Neuronal stem cell (in vitro differentiated cells): ENCODE measurements around the gene DMD.
"Not testable (repeated sequence)": the region's sequence is repeated elsewhere in the genome, so short reads cannot be mapped to it uniquely, and the experiment has no call there.

ENCODE experiments used
- DNase-seq: peaks from one replicate; pipeline ENCODE4 v3.0.0-alpha.2; 2013; ENCODE audit warnings: low spot score
- H2AFZ ChIP-seq: one replicate; pipeline ENCODE4 v1.6.1; 2013; ENCODE audit warnings: mild to moderate bottlenecking, low read length, inconsistent platforms
- H2AK5ac ChIP-seq: 2 replicates; pipeline ENCODE4 v1.6.1; 2013; ENCODE audit warnings: low read depth, mild to moderate bottlenecking, inconsistent platforms, low read length, moderate library complexity, mixed read lengths
- H2BK120ac ChIP-seq: 2 replicates; pipeline ENCODE4 v1.6.1; 2013; ENCODE audit warnings: low read depth, mild to moderate bottlenecking, inconsistent platforms, low read length, moderate library complexity, mixed read lengths
- H2BK12ac ChIP-seq: one replicate; pipeline ENCODE4 v1.6.1; 2013; ENCODE audit warnings: low read length, inconsistent platforms
- H2BK15ac ChIP-seq: 2 replicates; pipeline ENCODE4 v1.6.1; 2013; ENCODE audit warnings: mild to moderate bottlenecking, low read length, inconsistent platforms, mixed read lengths
- H2BK5ac ChIP-seq: one replicate; pipeline ENCODE4 v1.6.1; 2013; ENCODE audit warnings: inconsistent platforms, mild to moderate bottlenecking, low read length, moderate library complexity
- H3K14ac ChIP-seq: one replicate; pipeline ENCODE4 v1.6.1; 2013; ENCODE audit warnings: low read length, inconsistent platforms
- H3K18ac ChIP-seq: 2 replicates; pipeline ENCODE4 v1.6.1; 2013; ENCODE audit warnings: low read length, inconsistent platforms
- H3K23ac ChIP-seq: 2 replicates; pipeline ENCODE4 v1.6.1; 2013; ENCODE audit warnings: low read depth, mild to moderate bottlenecking, mixed read lengths, low read length, inconsistent platforms; ENCODE audit not compliant: poor library complexity
- H3K27ac ChIP-seq: replicated peaks from 3 replicates; pipeline ENCODE4 v1.5.1; 2013; ENCODE audit warnings: low read length, inconsistent platforms
- H3K27me3 ChIP-seq, 3 experiments: 2 replicates each; pipeline ENCODE4 v1.6.1; 2013; ENCODE audit warnings: low read length in 3 of 3, mild to moderate bottlenecking in 2 of 3, inconsistent platforms in 1 of 3, low read depth in 1 of 3, mixed read lengths in 1 of 3, moderate library complexity in 1 of 3; ENCODE audit not compliant: control insufficient read depth in 3 of 3, insufficient read depth in 3 of 3
- H3K36me3 ChIP-seq, 2 donors: replicated peaks in 1 of 2; 2 replicates each; pipeline ENCODE4 v1.6.1; 2013; ENCODE audit warnings: low read length in 2 of 2; ENCODE audit not compliant: control insufficient read depth in 2 of 2, insufficient read depth in 2 of 2
- H3K4ac ChIP-seq: 2 replicates; pipeline ENCODE4 v1.6.1; 2013; ENCODE audit warnings: inconsistent platforms, mild to moderate bottlenecking, low read length, moderate library complexity
- H3K4me1 ChIP-seq, 2 donors: 1 replicate in 1 of 2; 2 replicates in 1 of 2; pipeline ENCODE4 v1.6.1; 2013; ENCODE audit warnings: low read length in 2 of 2, low read depth in 1 of 2; ENCODE audit not compliant: control insufficient read depth in 2 of 2, insufficient read depth in 1 of 2
- H3K4me2 ChIP-seq: one replicate; pipeline ENCODE4 v1.6.1; 2013; ENCODE audit warnings: mild to moderate bottlenecking, low read length, inconsistent platforms; ENCODE audit not compliant: insufficient read depth, poor library complexity, severe bottlenecking
- H3K4me3 ChIP-seq, 2 donors: 2 replicates each; pipeline ENCODE4 v1.5.1; 2013; ENCODE audit warnings: low read length in 2 of 2, mild to moderate bottlenecking in 2 of 2, inconsistent platforms in 1 of 2, moderate library complexity in 1 of 2
- H3K79me1 ChIP-seq: one replicate; pipeline ENCODE4 v1.6.1; 2013; ENCODE audit warnings: low read depth, mild to moderate bottlenecking, inconsistent platforms, low read length, moderate library complexity
- H3K9ac ChIP-seq: one replicate; pipeline ENCODE4 v1.6.1; 2013; ENCODE audit warnings: mild to moderate bottlenecking, low read depth, low read length, inconsistent platforms; ENCODE audit not compliant: poor library complexity
- H3K9me3 ChIP-seq, 2 donors: replicated peaks in 1 of 2; 2 replicates each; pipeline versions ENCODE3 to v1.6.1; 2013; ENCODE audit warnings: low read length in 2 of 2, mild to moderate bottlenecking in 2 of 2, inconsistent platforms in 1 of 2, low read depth in 1 of 2, mixed read lengths in 1 of 2, moderate library complexity in 1 of 2; ENCODE audit not compliant: control insufficient read depth in 2 of 2, insufficient read depth in 1 of 2
- H4K8ac ChIP-seq: one replicate; pipeline ENCODE4 v1.6.1; 2013; ENCODE audit warnings: low read depth, mild to moderate bottlenecking, inconsistent platforms, low read length, moderate library complexity
- H4K91ac ChIP-seq: one replicate; pipeline ENCODE4 v1.6.1; 2013; ENCODE audit warnings: low read length, low read depth, mild to moderate bottlenecking, inconsistent platforms; ENCODE audit not compliant: poor library complexity
- WGBS, 2 donors: extraction: QIAGEN DNeasy Blood & Tissue Kit; methylation state at CpG; one replicate each; pipeline ENCODE4 v1.1.7; 2013; ENCODE audit warnings: missing lambda C conversion rate in 2 of 2, mixed read lengths in 1 of 2; ENCODE audit not compliant: insufficient read length in 2 of 2, insufficient replicate concordance in 1 of 2; ENCODE audit errors: extremely low coverage in 2 of 2; 5-methylcytosine and 5-hydroxymethylcytosine counted together

DMD gene

GRCh38 chrX:31383991-31384390 lies 1827.4 kb downstream of the DMD start:
- H4K91ac ChIP-seq = no peak overlapping the region
- no peaks in the 10 kb centered on the region for H3K27me3 ChIP-seq
- H2AFZ ChIP-seq = no peak overlapping the region
- no peak overlapping the region for H3K23ac ChIP-seq
- H3K27ac ChIP-seq = no peak overlapping the region
- no peak overlapping the region for H2BK12ac ChIP-seq
- H3K18ac ChIP-seq = no peak overlapping the region
- H3K4ac ChIP-seq = no peak overlapping the region
- H3K14ac ChIP-seq = no peak overlapping the region
- no peak overlapping the region for H3K4me2 ChIP-seq
- H2BK120ac ChIP-seq = no peak overlapping the region
- no peaks in the 10 kb centered on the region for H3K9me3 ChIP-seq
- no peak for DNase-seq
- no CpG with 5 or more reads among the region's 8 CpGs for WGBS, 2 donors
- H3K36me3 ChIP-seq = no peaks in the 10 kb centered on the region
- H4K8ac ChIP-seq = no peak overlapping the region
- no peak overlapping the region for H2BK15ac ChIP-seq
- no peak overlapping the region for H3K4me3 ChIP-seq
- H3K79me1 ChIP-seq = no peaks in the 10 kb centered on the region
- no peaks in the 10 kb centered on the region for H3K4me1 ChIP-seq
- H3K9ac ChIP-seq = no peak overlapping the region
- H2BK5ac ChIP-seq = no peak overlapping the region
- no peak overlapping the region for H2AK5ac ChIP-seq

GRCh38 chrX:31378973-31379372 lies 1832.4 kb downstream of the DMD start:
- WGBS, 2 donors = no CpG with 5 or more reads among the region's 6 CpGs

GRCh38 chrX:31377821-31378220 lies 1833.5 kb downstream of the DMD start:
- H3K14ac ChIP-seq, H2AFZ ChIP-seq, H3K23ac ChIP-seq, H3K36me3 ChIP-seq, H3K4me2 ChIP-seq, H3K4me3 ChIP-seq, H3K27me3 ChIP-seq, H3K79me1 ChIP-seq, H3K9ac ChIP-seq, H2BK15ac ChIP-seq, DNase-seq, H4K8ac ChIP-seq, H3K27ac ChIP-seq, H2BK5ac ChIP-seq, H2BK120ac ChIP-seq, H2AK5ac ChIP-seq, H2BK12ac ChIP-seq, H3K4ac ChIP-seq, H4K91ac ChIP-seq, H3K9me3 ChIP-seq, H3K4me1 ChIP-seq, H3K18ac ChIP-seq: not testable (repeated sequence)
- WGBS, 2 donors = no CpG with 5 or more reads among the region's 8 CpGs

More at GRCh38 chrX:31378973-31379372, 1832.4 kb downstream of the DMD start:
- H2AK5ac ChIP-seq, H2AFZ ChIP-seq, H3K27ac ChIP-seq, H3K9ac ChIP-seq, H3K9me3 ChIP-seq, H3K79me1 ChIP-seq, H3K4me1 ChIP-seq, H2BK120ac ChIP-seq, H3K23ac ChIP-seq, H2BK12ac ChIP-seq, H2BK15ac ChIP-seq, H3K27me3 ChIP-seq, H2BK5ac ChIP-seq, H3K14ac ChIP-seq, H3K4me2 ChIP-seq, H4K8ac ChIP-seq, H4K91ac ChIP-seq, H3K18ac ChIP-seq, H3K4me3 ChIP-seq, H3K36me3 ChIP-seq, DNase-seq, H3K4ac ChIP-seq: not testable (repeated sequence)

GRCh38 chrX:31376408-31377022 lies 1834.8 kb downstream of the DMD start:
- no peak overlapping the region for H4K91ac ChIP-seq
- DNase-seq = no peak
- no peaks in the 10 kb centered on the region for H3K9me3 ChIP-seq
- H3K23ac ChIP-seq = no peak overlapping the region
- no peak overlapping the region for H2BK15ac ChIP-seq
- H2BK12ac ChIP-seq = no peak overlapping the region
- H2BK120ac ChIP-seq = no peak overlapping the region
- no peaks in the 10 kb centered on the region for H3K79me1 ChIP-seq
- no peak overlapping the region for H3K4me3 ChIP-seq
- no peaks in the 10 kb centered on the region for H3K36me3 ChIP-seq
- no peak overlapping the region for H3K18ac ChIP-seq
- H4K8ac ChIP-seq = no peak overlapping the region
- H3K27ac ChIP-seq = no peak overlapping the region
- no peak overlapping the region for H3K4ac ChIP-seq
- no peak overlapping the region for H2AK5ac ChIP-seq
- H3K4me2 ChIP-seq = no peak overlapping the region
- no peak overlapping the region for H2BK5ac ChIP-seq
- no peaks in the 10 kb centered on the region for H3K4me1 ChIP-seq
- no peaks in the 10 kb centered on the region for H3K27me3 ChIP-seq
- no peak overlapping the region for H3K14ac ChIP-seq
- no CpG with 5 or more reads among the region's 2 CpGs for WGBS, 2 donors
- no peak overlapping the region for H2AFZ ChIP-seq
- no peak overlapping the region for H3K9ac ChIP-seq
